Breast epithelium (tissue), 4 donors: ENCODE measurements around the gene MCRIP2. TPM values are rescaled to one million over a fixed set of nuclear protein-coding genes. Genes with fewer than 3 reads are reported as not detected.

Experiments used
- DNase-seq, 2 donors: peaks; one replicate each; pipeline ENCODE4 v3.0.0-alpha.2; 2019; ENCODE audit warnings: low spot score in 2 of 2
- H3K27ac ChIP-seq, 2 donors: fragments of 200-600 bp; sonication (generic) in 1 of 2; one replicate each; pipeline ENCODE4 v1.5.1; 2016 to 2019; ENCODE audit warnings: mild to moderate bottlenecking in 1 of 2
- H3K27me3 ChIP-seq, 2 donors: fragments of 200-600 bp; sonication (generic) in 1 of 2; one replicate each; pipeline versions ENCODE4 v1.5.1 to v1.6.0; 2017 to 2019; ENCODE audit warnings: control low read depth in 1 of 2, mild to moderate bottlenecking in 1 of 2
- H3K36me3 ChIP-seq: fragments of 200-600 bp; one replicate; pipeline ENCODE4 v1.5.1; 2019
- H3K4me1 ChIP-seq, 2 donors: fragments of 200-600 bp; sonication (generic); one replicate each; pipeline ENCODE4 v1.5.1; 2016 to 2019; ENCODE audit warnings: control low read depth in 1 of 2
- H3K4me3 ChIP-seq, 3 donors: fragments of 200-600 bp; sonication (generic); 1 replicate in 2 of 3; 2 replicates in 1 of 3; pipeline ENCODE4 v1.5.1; 2016 to 2019; ENCODE audit warnings: mild to moderate bottlenecking in 3 of 3, moderate library complexity in 2 of 3
- H3K9me3 ChIP-seq, 2 donors: fragments of 200-600 bp; sonication (generic) in 1 of 2; one replicate each; pipeline ENCODE4 v1.5.1; 2016 to 2019; ENCODE audit warnings: control low read depth in 1 of 2
- CTCF ChIP-seq, 3 donors: fragments of 450-650 bp; IDR thresholded peaks; one replicate each; pipeline ENCODE4 v1.5.1; 2016 to 2017; ENCODE audit warnings: antibody characterized with exemption in 3 of 3, mild to moderate bottlenecking in 3 of 3, moderate library complexity in 3 of 3
- POLR2A ChIP-seq: fragments of 450-650 bp; IDR thresholded peaks from one replicate; pipeline ENCODE4 v1.6.1; 2016; ENCODE audit warnings: antibody characterized with exemption, mild to moderate bottlenecking, moderate library complexity
- POLR2AphosphoS5 ChIP-seq, 3 donors: sonication (generic); formaldehyde crosslinking; IDR thresholded peaks; one replicate each; pipeline ENCODE4 v1.6.1; 2017; ENCODE audit warnings: antibody characterized with exemption in 3 of 3
- intact Hi-C: fragments of 100-400 bp; cut with DNase I; formaldehyde crosslinking; loops from one replicate; pipeline ENCODE4 v1.15.1; 2023; ENCODE audit warnings: low total_unique reads
- total RNA-seq, 3 donors: library from RNA; depleted of rRNA; stranded (reverse); fragments of >200 nt; gene quantifications; one replicate each; pipeline ENCODE4 v1.1.0, GENCODE V29; 2016

The MCRIP2 gene
- total RNA-seq, 3 donors from 2014 or later: 26.8 to 39.7 (median 34.9) TPM

GRCh38 chr16:652454-653305 is 11.1 kb downstream of the MCRIP2 start:
- no peak for DNase-seq
- no peaks in the 10 kb centered on the region for H3K27me3 ChIP-seq
- no peaks in the 10 kb centered on the region for H3K36me3 ChIP-seq
- TF ChIP-seq POLR2AphosphoS5 (IDR thresholded peaks at IDR 0.05) (no peak), CTCF (IDR thresholded peaks at IDR 0.05) (no peak), POLR2A (no peak)
- no peaks in the 10 kb centered on the region for H3K9me3 ChIP-seq
- intact Hi-C loops: no loop called here
- no peak overlapping the region for H3K27ac ChIP-seq
- peaks cover 12 to 18% of the 10 kb centered on the region in 2 donors for H3K4me1 ChIP-seq
- no peak overlapping the region for H3K4me3 ChIP-seq

- TF ChIP-seq CTCF (IDR thresholded peaks at IDR 0.05) (no peak), POLR2AphosphoS5 (IDR thresholded peaks at IDR 0.05) (no peak), POLR2A (no peak)
- no peak for DNase-seq
- Histone ChIP-seq H3K27me3 (no peaks in the 10 kb centered on the region), H3K27ac (no peak overlapping the region), H3K36me3 (no peaks in the 10 kb centered on the region), H3K9me3 (no peaks in the 10 kb centered on the region), H3K4me1 (peaks cover 8 to 9% of the 10 kb centered on the region in 2 donors), H3K4me3 (no peak overlapping the region)
- intact Hi-C loops: no loop called here
Observed at GRCh38 chr16:654034-654433, 12.4 kb downstream of the MCRIP2 start.

- no peak for DNase-seq
Observed at GRCh38 chr16:657487-657886, 15.9 kb downstream of the MCRIP2 start.

GRCh38 chr16:658679-659571 is 17.3 kb downstream of the MCRIP2 start:
- Histone ChIP-seq H3K4me1 (peaks cover 0 to 6% of the 10 kb centered on the region in 2 donors), H3K36me3 (no peaks in the 10 kb centered on the region), H3K4me3 (no peak overlapping the region), H3K27ac (no peak overlapping the region), H3K27me3 (no peaks in the 10 kb centered on the region), H3K9me3 (no peaks in the 10 kb centered on the region)
- intact Hi-C loops: no loop called here
- DNase-seq: no peak
- no peak for TF ChIP-seq POLR2AphosphoS5 (IDR thresholded peaks at IDR 0.05)
- TF ChIP-seq POLR2A: no peak

More at GRCh38 chr16:657487-657886, 15.9 kb downstream of the MCRIP2 start:
- TF ChIP-seq POLR2A (no peak), CTCF (IDR thresholded peaks at IDR 0.05) (no peak), POLR2AphosphoS5 (IDR thresholded peaks at IDR 0.05) (no peak)
- Histone ChIP-seq H3K27me3 (no peaks in the 10 kb centered on the region), H3K4me3 (no peak overlapping the region), H3K4me1 (peaks cover 0 to 6% of the 10 kb centered on the region in 2 donors), H3K36me3 (no peaks in the 10 kb centered on the region), H3K27ac (no peak overlapping the region), H3K9me3 (no peaks in the 10 kb centered on the region)
- intact Hi-C loops: no loop called here

- no peak for DNase-seq
- no peaks in the 10 kb centered on the region for H3K9me3 ChIP-seq
- TF ChIP-seq POLR2AphosphoS5 (IDR thresholded peaks at IDR 0.05) (no peak), CTCF (IDR thresholded peaks at IDR 0.05) (no peak), POLR2A (no peak)
- no peak overlapping the region for H3K27ac ChIP-seq
- H3K4me1 ChIP-seq: peaks cover 0 to 6% of the 10 kb centered on the region in 2 donors
- H3K27me3 ChIP-seq: no peaks in the 10 kb centered on the region
- H3K4me3 ChIP-seq: no peak overlapping the region
- intact Hi-C loops: no loop called here
- H3K36me3 ChIP-seq: no peaks in the 10 kb centered on the region
Observed at GRCh38 chr16:659618-660017, 18.0 kb downstream of the MCRIP2 start.
